Measurements from ENCODE around the gene CCNL1. TPM values are rescaled to one million over a fixed set of nuclear protein-coding genes. Genes with fewer than 3 reads are reported as not detected.

CCNL1 gene
- total RNA-seq, 1 experiment from 2014 or later = 114 TPM

GRCh38 chr3:157152930-157153329 is 7.0 kb downstream of the CCNL1 start:
- no peak for TF ChIP-seq CTCF (IDR thresholded peaks at IDR 0.05; ENCODE audit: insufficient read depth in 1 of 2, low read depth in 1 of 2, low read length in 1 of 2, severe bottlenecking in 1 of 2, unreplicated experiment in 1 of 2)
- H3K27me3 Mint-ChIP-seq (ENCODE audit: insufficient read depth, unreplicated experiment) = no peaks in the 10 kb centered on the region
- Histone ChIP-seq H3K4me3 (ENCODE audit: low read depth, low read length) (no peak overlapping the region), H3K36me3 (ENCODE audit: control insufficient read depth, insufficient read depth, low read length) (peaks cover 11% of the 10 kb centered on the region), H3K27me3 (replicated peaks; ENCODE audit: control insufficient read depth, insufficient read depth, low read length) (no peaks in the 10 kb centered on the region), H3K4me1 (peaks cover 30% of the 10 kb centered on the region), H3K9me3 (no peaks in the 10 kb centered on the region)
- H3K27ac Mint-ChIP-seq (ENCODE audit: unreplicated experiment) = no peak overlapping the region
- no peak for DNase-seq
- intact Hi-C loops (cut with micrococcal nuclease; ENCODE audit: unreplicated experiment) = no loop called here
- H3K4me1 Mint-ChIP-seq (ENCODE audit: low read depth, unreplicated experiment) = peaks cover 14% of the 10 kb centered on the region
- H3K36me3 Mint-ChIP-seq (ENCODE audit: insufficient read depth, unreplicated experiment) = peaks cover 98% of the 10 kb centered on the region
- CTCF ChIA-PET = no interaction called here
- POLR2A ChIA-PET = no interaction called here
- H3K4me3 Mint-ChIP-seq (ENCODE audit: unreplicated experiment) = no peak overlapping the region
- no peaks in the 10 kb centered on the region for H3K9me3 Mint-ChIP-seq (ENCODE audit: unreplicated experiment)
- no TSS peak for BruUV-seq (replicated peaks)

GRCh38 chr3:157152438-157152837 is 7.5 kb downstream of the CCNL1 start:
- H3K27ac Mint-ChIP-seq (ENCODE audit: unreplicated experiment) = no peak overlapping the region
- no peak overlapping the region for H3K4me3 Mint-ChIP-seq (ENCODE audit: unreplicated experiment)
- ChIA-PET CTCF (no interaction called here), POLR2A (no interaction called here)
- peaks cover 98% of the 10 kb centered on the region for H3K36me3 Mint-ChIP-seq (ENCODE audit: insufficient read depth, unreplicated experiment)
- Histone ChIP-seq H3K4me1 (peaks cover 25% of the 10 kb centered on the region; the same call in 1 of the 2 replicates), H3K36me3 (ENCODE audit: control insufficient read depth, insufficient read depth, low read length) (peaks cover 8% of the 10 kb centered on the region), H3K9me3 (no peaks in the 10 kb centered on the region), H3K4me3 (ENCODE audit: low read depth, low read length) (no peak overlapping the region), H3K27me3 (replicated peaks; ENCODE audit: control insufficient read depth, insufficient read depth, low read length) (no peaks in the 10 kb centered on the region)
- intact Hi-C loops (cut with micrococcal nuclease; ENCODE audit: unreplicated experiment) = no loop called here
- H3K4me1 Mint-ChIP-seq (ENCODE audit: low read depth, unreplicated experiment) = peaks cover 9% of the 10 kb centered on the region
- no peaks in the 10 kb centered on the region for H3K27me3 Mint-ChIP-seq (ENCODE audit: insufficient read depth, unreplicated experiment)
- H3K9me3 Mint-ChIP-seq (ENCODE audit: unreplicated experiment) = no peaks in the 10 kb centered on the region
- no peak for DNase-seq
- BruUV-seq (replicated peaks) = no TSS peak
- TF ChIP-seq CTCF (IDR thresholded peaks at IDR 0.05; ENCODE audit: insufficient read depth in 1 of 2, low read depth in 1 of 2, low read length in 1 of 2, severe bottlenecking in 1 of 2, unreplicated experiment in 1 of 2) = no peak

- peaks cover 8% of the 10 kb centered on the region for H3K36me3 ChIP-seq (ENCODE audit: control insufficient read depth, insufficient read depth, low read length)
- peak in 1 of 2 experiments; percentile 16 for DNase-seq
- POLR2A ChIA-PET = no interaction called here
- no peaks in the 10 kb centered on the region for H3K27me3 Mint-ChIP-seq (ENCODE audit: insufficient read depth, unreplicated experiment)
- CTCF ChIA-PET = no interaction called here
- H3K27me3 ChIP-seq (replicated peaks; ENCODE audit: control insufficient read depth, insufficient read depth, low read length) = no peaks in the 10 kb centered on the region
- H3K9me3 ChIP-seq = no peaks in the 10 kb centered on the region
- TF ChIP-seq CTCF (IDR thresholded peaks at IDR 0.05; ENCODE audit: insufficient read depth in 1 of 2, low read depth in 1 of 2, low read length in 1 of 2, severe bottlenecking in 1 of 2, unreplicated experiment in 1 of 2) = no peak
- no peak overlapping the region for H3K27ac Mint-ChIP-seq (ENCODE audit: unreplicated experiment)
- H3K4me1 ChIP-seq = peaks cover 18% of the 10 kb centered on the region; the same call in 1 of the 2 replicates
- H3K36me3 Mint-ChIP-seq (ENCODE audit: insufficient read depth, unreplicated experiment) = peaks cover 98% of the 10 kb centered on the region
- H3K4me3 ChIP-seq (ENCODE audit: low read depth, low read length) = no peak overlapping the region
- intact Hi-C loops (cut with micrococcal nuclease; ENCODE audit: unreplicated experiment) = no loop called here
- no peaks in the 10 kb centered on the region for H3K9me3 Mint-ChIP-seq (ENCODE audit: unreplicated experiment)
- no TSS peak for BruUV-seq (replicated peaks)
- H3K4me1 Mint-ChIP-seq (ENCODE audit: low read depth, unreplicated experiment) = peaks cover 9% of the 10 kb centered on the region
- H3K4me3 Mint-ChIP-seq (ENCODE audit: unreplicated experiment) = no peak overlapping the region
Measured at GRCh38 chr3:157151627-157152026, 8.3 kb downstream of the CCNL1 start.

All from Caco-2 (cell line).